Measurements from ENCODE around the gene CCDC154. TPM values are rescaled to one million over a fixed set of nuclear protein-coding genes. Genes with fewer than 3 reads are reported as not detected.

The CCDC154 gene
- total and polyA plus RNA-seq, 9 of the 15 experiments (the other 6 are each of a cell fraction or from before 2014, with no cell fraction given) = 0.15 to 1.4 (median 0.20) TPM; not detected in 5

GRCh38 chr16:1474796-1475551, 30.6 kb upstream of the CCDC154 start, which contains the start of gene CLCN7 (continued):
- TF ChIP-seq ATF6 (CRISPR knock-in tag; IDR thresholded peaks at IDR 0.05) (peak; percentile 99), POLR2A (conservative IDR thresholded peaks at IDR 0.05) (peak; percentile 88), ETS2 (tag; IDR thresholded peaks at IDR 0.05; ENCODE audit: borderline replicate concordance, poor library complexity, severe bottlenecking) (no peak), STAG1 (CRISPR knock-in tag; IDR thresholded peaks at IDR 0.05; ENCODE audit: borderline replicate concordance) (no peak; the same call in 1 of the 2 replicates), ZNF282 (CRISPR knock-in tag; IDR thresholded peaks at IDR 0.05) (peak; percentile 95; the same call in 1 of the 2 replicates), PATZ1 (CRISPR knock-in tag; IDR thresholded peaks at IDR 0.05; ENCODE audit: borderline replicate concordance) (no peak), ZBTB2 (IDR thresholded peaks at IDR 0.05) (no peak), MAZ (CRISPR knock-in tag; conservative IDR thresholded peaks at IDR 0.05 in 1 of 2, IDR thresholded peaks at IDR 0.05 in 1 of 2) (peak; percentile 80 to 89), ZBTB7A (IDR thresholded peaks at IDR 0.05; ENCODE audit: borderline replicate concordance, control insufficient read depth, low read depth, low read length) (peak; percentile 87; the same call in 1 of the 2 replicates), DPF2 (IDR thresholded peaks at IDR 0.05) (no peak), MYNN (IDR thresholded peaks at IDR 0.05) (no peak), MYNN (CRISPR knock-in tag; IDR thresholded peaks at IDR 0.05) (no peak), CEBPB (tag; IDR thresholded peaks at IDR 0.05) (no peak), ILF3 (IDR thresholded peaks at IDR 0.05; ENCODE audit: borderline replicate concordance) (no peak), BRD9 (IDR thresholded peaks at IDR 0.05; ENCODE audit: low read depth, partially characterized antibody) (no peak), VEZF1 (CRISPR knock-in tag; IDR thresholded peaks at IDR 0.05) (peak; percentile 55), ATF1 (CRISPR knock-in tag; IDR thresholded peaks at IDR 0.05) (no peak), ATF1 (tag; IDR thresholded peaks at IDR 0.05) (peak; percentile 85), ZNF143 (CRISPR knock-in tag; IDR thresholded peaks at IDR 0.05) (peak; percentile 82), EP300 (IDR thresholded peaks at IDR 0.05; ENCODE audit: low read length) (peak; percentile 63)
